Activated CD4-positive, alpha-beta memory T cell treated with anti-CD3 and anti-CD28 coated beads, Interleukin-2, amount 10 ng/mL, durations not matched to agents 7 days and 5 days (primary cell): ENCODE results near the gene UBC. TPM values are rescaled to one million over a fixed set of nuclear protein-coding genes. Genes with fewer than 3 reads are reported as not detected.
"Not testable (repeated sequence)": the region's sequence is repeated elsewhere in the genome, so short reads cannot be mapped to it uniquely, and the experiment has no call there.

Experiments
- CTCF ChIA-PET: fragments of 350-600 bp; sonication (Branson Sonifier 250); formaldehyde crosslinking; loops from one replicate; lab custom pipeline; 2021; ENCODE audit warnings: antibody characterized with exemption, inconsistent platforms; lab: Charles Lee
- POLR2A ChIA-PET: fragments of 350-600 bp; sonication (Branson Sonifier 250); formaldehyde crosslinking; loops from one replicate; lab custom pipeline; 2021; ENCODE audit warnings: antibody characterized with exemption; lab: Charles Lee
- DNase-seq: peaks from one replicate; pipeline ENCODE4 v3.0.0-alpha.2; 2020
- H3K27ac Mint-ChIP-seq: one replicate; pipeline ENCODE4 v1.8.0; 2021; ENCODE audit warnings: mild to moderate bottlenecking, mixed read lengths
- H3K27me3 Mint-ChIP-seq: one replicate; pipeline ENCODE4 v1.8.0; 2021; ENCODE audit warnings: mixed read lengths
- H3K36me3 Mint-ChIP-seq: one replicate; pipeline ENCODE4 v1.8.0; 2021; ENCODE audit warnings: low read depth, mixed read lengths
- H3K4me1 Mint-ChIP-seq: one replicate; pipeline ENCODE4 v1.8.0; 2021; ENCODE audit warnings: mixed read lengths
- H3K4me3 Mint-ChIP-seq: one replicate; pipeline ENCODE4 v1.8.0; 2021; ENCODE audit warnings: mild to moderate bottlenecking, mixed read lengths
- H3K9me3 Mint-ChIP-seq: one replicate; pipeline ENCODE4 v1.8.0; 2021; ENCODE audit warnings: mixed read lengths
- total RNA-seq, 2 experiments: library from RNA; stranded (reverse); gene quantifications; one replicate each; pipeline ENCODE4 v1.2.3, GENCODE V29; 2021

Gene UBC
- total RNA-seq, 2 experiments from 2014 or later: 1,545 to 1,580 TPM

- H3K27ac Mint-ChIP-seq: peak overlapping the region; percentile 99
- H3K9me3 Mint-ChIP-seq: no peaks in the 10 kb centered on the region
- H3K4me1 Mint-ChIP-seq: peaks cover 72% of the 10 kb centered on the region
- POLR2A ChIA-PET: interaction anchor here (1.2 to 11.2 kb wide), 8 partner anchors 5 to 1306 kb away, joined by 3 to 462 read pairs (median 16); partner anchors contain the start of gene BRI3BP
- peak overlapping the region; percentile 100 for H3K4me3 Mint-ChIP-seq
- no peaks in the 10 kb centered on the region for H3K27me3 Mint-ChIP-seq
- CTCF ChIA-PET: interaction anchor here (0.8 to 12.2 kb wide), 5 partner anchors 8 to 18 kb away, joined by 3 to 286 read pairs (median 10); no protein-coding TSS in a partner anchor
- H3K36me3 Mint-ChIP-seq: peaks cover 3% of the 10 kb centered on the region
- DNase-seq: peak; percentile 60
These were observed 5.3 kb upstream of the UBC start for GRCh38 chr12:124919521-124920352.

- not testable (repeated sequence) for H3K27me3 Mint-ChIP-seq, H3K9me3 Mint-ChIP-seq, DNase-seq
- ChIA-PET POLR2A (interaction anchor here (1.6 to 11.2 kb wide), 6 partner anchors 7 to 76 kb away, joined by 3 to 462 read pairs (median 35); partner anchors contain the start of gene BRI3BP), CTCF (interaction anchor here (0.8 to 12.2 kb wide), 6 partner anchors 8 to 71 kb away, joined by 3 to 286 read pairs (median 7); no protein-coding TSS in a partner anchor)
- Mint-ChIP-seq H3K27ac (peak overlapping the region; percentile 99), H3K4me1 (peaks cover 81% of the 10 kb centered on the region), H3K4me3 (peak overlapping the region; percentile 100), H3K36me3 (peaks cover 15% of the 10 kb centered on the region)
These were observed 4.2 kb upstream of the UBC start for GRCh38 chr12:124918622-124918988.

DNA sequence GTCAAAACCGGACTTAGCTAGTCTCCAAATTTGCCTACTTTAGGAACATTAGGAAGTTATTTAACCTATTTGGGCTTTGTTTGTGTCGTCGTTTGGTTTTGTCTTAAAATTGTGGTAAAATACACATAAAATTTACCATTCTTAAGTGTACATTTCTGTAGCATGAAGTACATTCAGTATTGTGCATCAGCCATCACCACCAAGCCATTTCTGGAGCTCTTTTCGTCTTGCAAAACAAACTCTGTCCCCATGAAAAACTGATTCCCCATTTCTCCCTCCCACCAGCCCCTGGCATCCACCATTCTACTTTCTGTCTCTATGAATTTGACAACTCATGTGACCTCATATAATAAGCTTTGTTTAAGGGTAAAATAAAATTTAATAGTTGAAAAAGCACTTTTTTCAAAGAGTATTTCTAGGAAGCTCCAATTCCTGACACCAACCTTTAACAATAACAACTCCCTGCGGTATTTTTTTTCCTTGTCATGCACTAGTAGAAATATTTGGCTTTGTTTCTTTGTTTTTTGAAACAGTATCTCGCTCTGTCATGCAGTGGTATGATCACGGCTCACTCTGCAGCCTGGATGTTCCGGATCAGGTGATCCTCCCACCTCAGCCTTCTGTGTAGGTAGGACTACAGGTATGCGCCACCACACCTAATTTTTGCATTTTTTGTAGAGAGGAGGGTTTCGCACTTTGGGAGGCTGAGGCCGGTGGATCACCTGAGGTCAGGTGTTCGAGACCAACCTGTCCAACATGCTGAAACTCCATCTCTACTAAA lies 3.6 kb upstream of the UBC start:
- Mint-ChIP-seq H3K27ac (peak overlapping the region; percentile 99), H3K27me3 (no peaks in the 10 kb centered on the region), H3K4me1 (peaks cover 87% of the 10 kb centered on the region), H3K4me3 (peak overlapping the region; percentile 100), H3K9me3 (no peaks in the 10 kb centered on the region), H3K36me3 (peaks cover 20% of the 10 kb centered on the region)
- ChIA-PET CTCF (interaction anchor here (0.8 to 12.2 kb wide), 8 partner anchors 8 to 77 kb away, joined by 3 to 286 read pairs (median 4); no protein-coding TSS in a partner anchor), POLR2A (interaction anchor here (0.9 to 11.2 kb wide), 9 partner anchors 7 to 462 kb away, joined by 3 to 462 read pairs (median 8); partner anchors contain the start of gene BRI3BP)
- no peak for DNase-seq

- H3K4me1 Mint-ChIP-seq: peaks cover 88% of the 10 kb centered on the region
- peak overlapping the region; percentile 99 for H3K27ac Mint-ChIP-seq
- H3K27me3 Mint-ChIP-seq: no peaks in the 10 kb centered on the region
- peak; percentile 96 for DNase-seq
- CTCF ChIA-PET: interaction anchor here (0.5 to 12.2 kb wide), 7 partner anchors 9 to 77 kb away, joined by 3 to 286 read pairs (median 3); no protein-coding TSS in a partner anchor
- no peaks in the 10 kb centered on the region for H3K9me3 Mint-ChIP-seq
- peak overlapping the region; percentile 100 for H3K4me3 Mint-ChIP-seq
- H3K36me3 Mint-ChIP-seq: peaks cover 27% of the 10 kb centered on the region
- POLR2A ChIA-PET: interaction anchor here (0.9 to 11.2 kb wide), 9 partner anchors 8 to 461 kb away, joined by 3 to 462 read pairs (median 3); partner anchors contain the start of gene BRI3BP
These were observed 2.8 kb upstream of the UBC start for GRCh38 chr12:124917135-124917840.

DNA sequence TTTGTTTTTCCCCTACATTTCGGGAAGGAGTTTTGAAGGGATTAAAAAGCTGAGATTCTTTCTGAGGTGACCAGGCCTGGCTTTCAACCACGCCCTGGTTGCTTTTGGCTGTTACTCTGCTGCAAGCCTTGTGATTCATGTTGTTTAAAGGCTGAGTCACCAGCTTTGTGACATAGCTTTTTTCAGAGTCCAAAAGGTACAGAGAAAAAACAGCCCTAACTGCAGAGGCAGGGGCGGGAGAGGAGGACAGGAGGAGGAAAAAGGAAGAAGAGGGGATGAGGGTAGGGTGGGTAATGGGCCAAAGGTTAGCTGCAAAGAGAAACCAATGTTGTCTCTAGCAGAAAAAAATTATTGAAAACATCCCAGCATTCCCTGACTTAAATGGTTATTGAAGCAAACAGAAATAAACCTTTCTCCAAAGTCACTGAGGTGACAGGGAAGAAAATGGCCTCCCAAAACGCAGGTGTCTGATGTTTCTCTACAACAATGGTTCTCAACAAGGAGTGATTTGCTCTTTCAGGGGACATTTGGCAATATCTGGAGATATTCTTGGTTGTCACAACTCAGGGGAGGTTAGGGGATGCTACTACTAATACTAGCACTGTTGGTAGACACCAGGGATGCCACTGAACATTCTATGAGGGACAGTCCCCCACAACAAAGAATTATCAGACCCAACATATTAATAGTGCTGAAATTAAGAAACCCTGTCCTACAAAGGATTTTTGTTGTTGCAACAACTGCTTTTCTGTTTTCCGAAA lies 2.1 kb upstream of the UBC start:
- ChIA-PET POLR2A (interaction anchor here (1.1 to 11.2 kb wide), 7 partner anchors 9 to 463 kb away, joined by 3 to 462 read pairs (median 25); partner anchors contain the start of gene BRI3BP), CTCF (interaction anchor here (6.8 to 12.2 kb wide), 2 partner anchors 10 to 22 kb away, joined by 64 to 286 read pairs; no protein-coding TSS in a partner anchor)
- peak; percentile 62 for DNase-seq
- Mint-ChIP-seq H3K4me1 (peaks cover 85% of the 10 kb centered on the region), H3K27me3 (no peaks in the 10 kb centered on the region), H3K27ac (peak overlapping the region; percentile 99), H3K4me3 (peak overlapping the region; percentile 100), H3K9me3 (no peaks in the 10 kb centered on the region), H3K36me3 (peaks cover 31% of the 10 kb centered on the region)

GRCh38 chr12:124915239-124916236 lies 1.1 kb upstream of the UBC start:
- POLR2A ChIA-PET: interaction anchor here (1.1 to 11.2 kb wide), 6 partner anchors 10 to 462 kb away, joined by 3 to 462 read pairs (median 26); partner anchors contain the start of gene BRI3BP
- Mint-ChIP-seq H3K27ac (peak overlapping the region; percentile 99), H3K9me3 (no peaks in the 10 kb centered on the region), H3K36me3 (peaks cover 41% of the 10 kb centered on the region), H3K4me1 (peaks cover 83% of the 10 kb centered on the region), H3K4me3 (peak overlapping the region; percentile 100), H3K27me3 (no peaks in the 10 kb centered on the region)
- no peak for DNase-seq
- CTCF ChIA-PET: interaction anchor here (6.8 to 12.2 kb wide), 2 partner anchors 9 to 23 kb away, joined by 64 to 286 read pairs; no protein-coding TSS in a partner anchor

- Mint-ChIP-seq H3K27me3 (no peaks in the 10 kb centered on the region), H3K27ac (peak overlapping the region; percentile 99), H3K4me1 (peaks cover 76% of the 10 kb centered on the region), H3K4me3 (peak overlapping the region; percentile 100), H3K36me3 (peaks cover 46% of the 10 kb centered on the region), H3K9me3 (no peaks in the 10 kb centered on the region)
- CTCF ChIA-PET: interaction anchor here (0.6 to 12.2 kb wide), 5 partner anchors 8 to 24 kb away, joined by 3 to 286 read pairs (median 10); no protein-coding TSS in a partner anchor
- POLR2A ChIA-PET: interaction anchor here (0.8 to 11.2 kb wide), 10 partner anchors 8 to 139 kb away, joined by 3 to 462 read pairs (median 10); partner anchors contain the start of genes BRI3BP and DHX37
- peak; percentile 93 for DNase-seq
These were observed 717 bp downstream of the UBC start for GRCh38 chr12:124913474-124914391.

DNA sequence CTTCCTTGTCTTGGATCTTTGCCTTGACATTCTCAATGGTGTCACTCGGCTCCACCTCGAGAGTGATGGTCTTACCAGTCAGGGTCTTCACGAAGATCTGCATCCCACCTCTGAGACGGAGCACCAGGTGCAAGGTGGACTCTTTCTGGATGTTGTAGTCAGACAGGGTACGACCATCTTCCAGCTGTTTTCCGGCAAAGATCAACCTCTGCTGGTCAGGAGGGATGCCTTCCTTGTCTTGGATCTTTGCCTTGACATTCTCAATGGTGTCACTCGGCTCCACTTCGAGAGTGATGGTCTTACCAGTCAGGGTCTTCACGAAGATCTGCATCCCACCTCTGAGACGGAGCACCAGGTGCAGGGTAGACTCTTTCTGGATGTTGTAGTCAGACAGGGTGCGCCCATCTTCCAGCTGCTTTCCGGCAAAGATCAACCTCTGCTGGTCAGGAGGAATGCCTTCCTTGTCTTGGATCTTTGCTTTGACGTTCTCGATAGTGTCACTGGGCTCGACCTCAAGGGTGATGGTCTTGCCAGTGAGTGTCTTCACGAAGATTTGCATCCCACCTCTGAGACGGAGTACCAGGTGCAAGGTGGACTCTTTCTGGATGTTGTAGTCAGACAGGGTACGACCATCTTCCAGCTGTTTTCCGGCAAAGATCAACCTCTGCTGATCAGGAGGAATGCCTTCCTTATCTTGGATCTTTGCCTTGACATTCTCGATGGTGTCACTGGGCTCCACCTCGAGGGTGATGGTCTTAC lies 1.7 kb downstream of the UBC start:
- CTCF ChIA-PET: interaction anchor here (12.2 kb wide), 1 partner anchor 25 kb away, joined by 286 read pairs; no protein-coding TSS in a partner anchor
- DNase-seq, H3K9me3 Mint-ChIP-seq, H3K27me3 Mint-ChIP-seq: not testable (repeated sequence)
- peaks cover 46% of the 10 kb centered on the region for H3K36me3 Mint-ChIP-seq
- H3K4me1 Mint-ChIP-seq: peaks cover 66% of the 10 kb centered on the region
- peak overlapping the region; percentile 99 for H3K27ac Mint-ChIP-seq
- H3K4me3 Mint-ChIP-seq: peak overlapping the region; percentile 100
- POLR2A ChIA-PET: interaction anchor here (2.0 to 11.2 kb wide), 4 partner anchors 11 to 81 kb away, joined by 6 to 462 read pairs (median 81); partner anchors contain the start of gene BRI3BP

DNA sequence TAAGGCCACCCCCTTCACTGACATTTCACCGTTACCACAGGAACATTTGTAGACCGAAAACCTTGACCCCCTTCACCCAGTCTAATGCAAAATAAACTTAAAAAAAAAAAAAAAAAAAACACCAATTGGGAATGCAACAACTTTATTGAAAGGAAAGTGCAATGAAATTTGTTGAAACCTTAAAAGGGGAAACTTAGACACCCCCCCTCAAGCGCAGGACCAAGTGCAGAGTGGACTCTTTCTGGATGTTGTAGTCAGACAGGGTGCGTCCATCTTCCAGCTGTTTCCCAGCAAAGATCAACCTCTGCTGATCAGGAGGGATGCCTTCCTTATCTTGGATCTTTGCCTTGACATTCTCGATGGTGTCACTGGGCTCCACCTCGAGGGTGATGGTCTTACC lies 2.9 kb downstream of the UBC start:
- not testable (repeated sequence) for H3K27ac Mint-ChIP-seq, DNase-seq, H3K27me3 Mint-ChIP-seq, H3K9me3 Mint-ChIP-seq
- peaks cover 46% of the 10 kb centered on the region for H3K36me3 Mint-ChIP-seq
- CTCF ChIA-PET: interaction anchor here (1.3 to 2.3 kb wide), 2 partner anchors 12 to 29 kb away, joined by 3 to 12 read pairs; no protein-coding TSS in a partner anchor
- H3K4me3 Mint-ChIP-seq: peak overlapping the region; percentile 54
- POLR2A ChIA-PET: interaction anchor here (1.1 to 4.0 kb wide), 4 partner anchors 8 to 27 kb away, joined by 5 to 53 read pairs (median 26); no protein-coding TSS in a partner anchor
- peaks cover 59% of the 10 kb centered on the region for H3K4me1 Mint-ChIP-seq
